OCI-LY1 (cell line): Measurements from ENCODE around the gene RBM47.

ENCODE experiments used
- H2AFZ ChIP-seq: fragments of 200-600 bp; sonication (generic), shearing (Covaris generic); 2 replicates; pipeline ENCODE4 v1.6.0; 2014; ENCODE audit warnings: antibody characterized with exemption, mild to moderate bottlenecking, low read length
- H3F3A ChIP-seq: fragments of 200-600 bp; sonication (generic), shearing (Covaris generic); 2 replicates; pipeline ENCODE4 v1.6.0; 2014; ENCODE audit warnings: mild to moderate bottlenecking, antibody characterized with exemption, low read length, moderate library complexity; ENCODE audit not compliant: insufficient read depth
- H3K27ac ChIP-seq: fragments of 200-600 bp; sonication (generic); 2 replicates; pipeline ENCODE4 v1.5.1; 2014; ENCODE audit warnings: low read length, mixed run types, mild to moderate bottlenecking, low read depth; ENCODE audit not compliant: poor library complexity, severe bottlenecking
- H3K27me3 ChIP-seq: fragments of 200-600 bp; sonication (generic); 2 replicates; pipeline ENCODE4 v1.6.0; 2014; ENCODE audit warnings: antibody characterized with exemption, mild to moderate bottlenecking, low read length, moderate library complexity; ENCODE audit not compliant: insufficient read depth
- H3K36me3 ChIP-seq: fragments of 200-600 bp; sonication (generic); 2 replicates; pipeline ENCODE4 v1.6.1; 2014; ENCODE audit warnings: mild to moderate bottlenecking, antibody characterized with exemption, low read length, moderate library complexity, mixed read lengths; ENCODE audit not compliant: insufficient read depth
- H3K4me1 ChIP-seq: fragments of 200-600 bp; sonication (generic); 2 replicates; pipeline ENCODE4 v1.5.1; 2014; ENCODE audit warnings: mild to moderate bottlenecking, low read length, moderate library complexity; ENCODE audit not compliant: insufficient read depth, severe bottlenecking
- H3K4me2 ChIP-seq: fragments of 200-600 bp; sonication (generic), shearing (Covaris generic); 2 replicates; pipeline ENCODE4 v1.6.1; 2014; ENCODE audit warnings: low read length
- H3K4me3 ChIP-seq: fragments of 200-600 bp; sonication (generic); 2 replicates; pipeline ENCODE4 v1.5.1; 2014; ENCODE audit warnings: low read length, low read depth, mild to moderate bottlenecking, mixed read lengths; ENCODE audit not compliant: poor library complexity, severe bottlenecking
- H3K79me2 ChIP-seq: fragments of 200-600 bp; shearing (Covaris generic); 2 replicates; pipeline ENCODE4 v1.6.1; 2016; ENCODE audit warnings: mixed run types, low read length, mixed read lengths; ENCODE audit not compliant: insufficient read depth
- H3K9ac ChIP-seq: fragments of 200-600 bp; sonication (generic), shearing (Covaris generic); 2 replicates; pipeline ENCODE4 v1.6.1; 2014; ENCODE audit warnings: mild to moderate bottlenecking, low read length, mixed read lengths
- H3K9me2 ChIP-seq: fragments of 200-600 bp; sonication (generic), shearing (Covaris generic); 2 replicates; pipeline ENCODE4 v1.6.1; 2014; ENCODE audit warnings: low read depth, mild to moderate bottlenecking, low read length, mixed read lengths
- H3K9me3 ChIP-seq: fragments of 200-600 bp; shearing (Covaris generic); 2 replicates; pipeline ENCODE4 v1.6.1; 2014; ENCODE audit warnings: low read length, mixed read lengths
- H4K20me1 ChIP-seq: fragments of 200-600 bp; sonication (generic), shearing (Covaris generic); 2 replicates; pipeline ENCODE4 v1.6.0; 2016; ENCODE audit warnings: mild to moderate bottlenecking, low read length; ENCODE audit not compliant: insufficient read depth
- EZH2 ChIP-seq: fragments of 200-600 bp; sonication (generic), shearing (Covaris generic); IDR thresholded peaks from 2 replicates; pipeline ENCODE4 v1.8.0; 2017; ENCODE audit warnings: borderline replicate concordance, mixed run types, mild to moderate bottlenecking, antibody characterized with exemption, low read length, moderate library complexity, mixed read lengths
- TF ChIP-seq, protein P1 (sequence below): fragments of 200-600 bp; sonication (generic), shearing (Covaris generic); IDR thresholded peaks from 2 replicates; pipeline ENCODE4 v1.5.1; 2017; ENCODE audit warnings: mild to moderate bottlenecking, antibody characterized with exemption, low read length, moderate library complexity, mixed read lengths

The RBM47 gene

DNA sequence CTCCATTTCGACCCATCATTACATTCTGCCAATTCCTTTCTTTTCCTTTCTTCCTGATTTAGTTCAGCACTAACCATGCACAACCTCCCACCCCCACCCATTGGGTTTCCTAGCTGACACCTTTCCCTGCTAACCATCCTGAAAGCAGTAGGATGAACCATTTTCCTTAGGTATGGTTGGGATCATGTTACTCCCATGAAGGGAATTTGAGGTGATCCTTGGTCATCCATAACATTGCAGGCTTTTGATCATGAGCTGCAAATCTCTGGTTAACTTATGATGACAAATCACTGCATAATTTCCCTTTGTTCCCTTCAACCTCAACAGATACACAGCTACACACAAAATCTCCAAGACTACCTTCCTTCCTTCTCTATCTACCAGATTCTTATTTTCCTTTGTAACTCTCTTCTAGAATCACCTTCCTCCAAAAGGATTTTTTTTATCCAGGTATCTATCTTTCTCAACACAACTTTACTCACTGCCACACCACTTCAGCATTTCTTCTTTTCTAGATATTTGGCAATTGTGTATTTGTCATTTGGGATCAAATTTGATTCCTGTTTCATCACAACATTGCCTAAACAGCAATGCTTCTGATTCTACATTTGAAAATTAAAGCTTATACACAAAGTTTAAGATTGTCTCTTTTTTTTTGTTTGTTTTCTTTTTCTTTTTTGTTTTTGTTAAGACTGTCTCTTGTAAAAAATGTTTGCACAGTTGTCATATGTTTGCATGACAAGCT, 145.1 kb downstream of the RBM47 start:
- no peaks in the 10 kb centered on the region for H3K4me1 ChIP-seq
- no peaks in the 10 kb centered on the region for H4K20me1 ChIP-seq
- H3K36me3 ChIP-seq = no peaks in the 10 kb centered on the region
- TF ChIP-seq, protein P1, sequence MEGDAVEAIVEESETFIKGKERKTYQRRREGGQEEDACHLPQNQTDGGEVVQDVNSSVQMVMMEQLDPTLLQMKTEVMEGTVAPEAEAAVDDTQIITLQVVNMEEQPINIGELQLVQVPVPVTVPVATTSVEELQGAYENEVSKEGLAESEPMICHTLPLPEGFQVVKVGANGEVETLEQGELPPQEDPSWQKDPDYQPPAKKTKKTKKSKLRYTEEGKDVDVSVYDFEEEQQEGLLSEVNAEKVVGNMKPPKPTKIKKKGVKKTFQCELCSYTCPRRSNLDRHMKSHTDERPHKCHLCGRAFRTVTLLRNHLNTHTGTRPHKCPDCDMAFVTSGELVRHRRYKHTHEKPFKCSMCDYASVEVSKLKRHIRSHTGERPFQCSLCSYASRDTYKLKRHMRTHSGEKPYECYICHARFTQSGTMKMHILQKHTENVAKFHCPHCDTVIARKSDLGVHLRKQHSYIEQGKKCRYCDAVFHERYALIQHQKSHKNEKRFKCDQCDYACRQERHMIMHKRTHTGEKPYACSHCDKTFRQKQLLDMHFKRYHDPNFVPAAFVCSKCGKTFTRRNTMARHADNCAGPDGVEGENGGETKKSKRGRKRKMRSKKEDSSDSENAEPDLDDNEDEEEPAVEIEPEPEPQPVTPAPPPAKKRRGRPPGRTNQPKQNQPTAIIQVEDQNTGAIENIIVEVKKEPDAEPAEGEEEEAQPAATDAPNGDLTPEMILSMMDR = no peak
- no peak for TF ChIP-seq EZH2
- H3K79me2 ChIP-seq = no peaks in the 10 kb centered on the region
- no peaks in the 10 kb centered on the region for H3K9me2 ChIP-seq
- H3K27ac ChIP-seq = no peak overlapping the region
- no peaks in the 10 kb centered on the region for H3K9me3 ChIP-seq
- H3K4me3 ChIP-seq = no peak overlapping the region
- no peak overlapping the region for H2AFZ ChIP-seq
- H3K4me2 ChIP-seq = no peak overlapping the region
- H3K27me3 ChIP-seq = no peaks in the 10 kb centered on the region; the same call in 1 of the 2 replicates
- H3F3A ChIP-seq = no peaks in the 10 kb centered on the region
- H3K9ac ChIP-seq = no peak overlapping the region

- Histone ChIP-seq H3K9me3 (no peaks in the 10 kb centered on the region), H2AFZ (no peak overlapping the region), H3K4me1 (no peaks in the 10 kb centered on the region), H4K20me1 (no peaks in the 10 kb centered on the region), H3K27ac (no peak overlapping the region), H3K79me2 (no peaks in the 10 kb centered on the region), H3K9ac (no peak overlapping the region), H3K36me3 (no peaks in the 10 kb centered on the region), H3K27me3 (no peaks in the 10 kb centered on the region; the same call in 1 of the 2 replicates), H3K4me3 (no peak overlapping the region), H3F3A (no peaks in the 10 kb centered on the region), H3K9me2 (no peaks in the 10 kb centered on the region), H3K4me2 (no peak overlapping the region)
- TF ChIP-seq, protein P1 = no peak
- TF ChIP-seq EZH2 = no peak
Observed at GRCh38 chr4:40482985-40483647, 146.5 kb downstream of the RBM47 start.

- no peak for TF ChIP-seq EZH2
- TF ChIP-seq, protein P1 = no peak
- no peak overlapping the region for H3K27ac ChIP-seq
- no peaks in the 10 kb centered on the region for H3K79me2 ChIP-seq
- no peaks in the 10 kb centered on the region for H3F3A ChIP-seq
- no peaks in the 10 kb centered on the region for H3K36me3 ChIP-seq
- no peaks in the 10 kb centered on the region for H3K9me2 ChIP-seq
- H3K4me2 ChIP-seq = no peak overlapping the region
- no peak overlapping the region for H3K4me3 ChIP-seq
- H3K4me1 ChIP-seq = no peaks in the 10 kb centered on the region
- H3K27me3 ChIP-seq = no peaks in the 10 kb centered on the region; the same call in 1 of the 2 replicates
- H4K20me1 ChIP-seq = no peaks in the 10 kb centered on the region
- no peaks in the 10 kb centered on the region for H3K9me3 ChIP-seq
- no peak overlapping the region for H2AFZ ChIP-seq
- no peak overlapping the region for H3K9ac ChIP-seq
Observed at GRCh38 chr4:40481977-40482376, 147.7 kb downstream of the RBM47 start.
